Spleen (tissue), 3 donors: ENCODE measurements around the gene MYO1D.

Experiments
- POLR2A ChIP-seq, 3 donors: fragments of 450-650 bp; IDR thresholded peaks; one replicate each; pipeline ENCODE4 v1.5.1; 2017; ENCODE audit warnings: antibody characterized with exemption in 3 of 3, mild to moderate bottlenecking in 1 of 3
- POLR2AphosphoS5 ChIP-seq, 3 donors: sonication (generic); formaldehyde crosslinking; IDR thresholded peaks; one replicate each; pipeline ENCODE4 v1.5.1; 2017; ENCODE audit warnings: antibody characterized with exemption in 3 of 3

GRCh38 chr17:32491371-32492263, 385.3 kb downstream of the MYO1D start:
- peak; percentile 41 to 66 (median 52) for TF ChIP-seq POLR2AphosphoS5 (IDR thresholded peaks at IDR 0.05)
- TF ChIP-seq POLR2A (IDR thresholded peaks at IDR 0.05): no peak
